Right cardiac atrium (tissue), 5 donors: ENCODE measurements around the gene MIA. TPM values are rescaled to one million over a fixed set of nuclear protein-coding genes. Genes with fewer than 3 reads are reported as not detected.

Experiments
- ATAC-seq, 2 donors: fragments of 200-7000 bp; cut with Tn5 transposase; one replicate each; pipeline versions ENCODE4 v1.8.0 to v1.9.1; 2020; ENCODE audit warnings: moderate library complexity in 2 of 2, mild to moderate bottlenecking in 1 of 2
- DNase-seq, 3 donors: peaks; one replicate each; pipeline ENCODE4 v3.0.0-alpha.2; 2020
- H3K27ac ChIP-seq: one replicate; pipeline ENCODE4 v1.5.1; 2013; ENCODE audit warnings: mild to moderate bottlenecking, low read length, control low read depth, moderate library complexity
- H3K27me3 ChIP-seq: one replicate; pipeline ENCODE4 v1.6.1; 2013; ENCODE audit not compliant: control insufficient read depth, insufficient read depth
- H3K4me1 ChIP-seq: one replicate; pipeline ENCODE4 v1.6.1; 2013; ENCODE audit warnings: low read length; ENCODE audit not compliant: control insufficient read depth, insufficient read depth
- H3K4me3 ChIP-seq: one replicate; pipeline ENCODE4 v1.5.1; 2013; ENCODE audit warnings: low read length, control low read depth
- H3K9me3 ChIP-seq: one replicate; pipeline ENCODE4 v1.6.1; 2013; ENCODE audit warnings: low read length; ENCODE audit not compliant: control insufficient read depth
- WGBS: extraction: QIAGEN DNeasy Blood & Tissue Kit; methylation state at CpG from one replicate; pipeline ENCODE4 v1.1.7; 2013; 5-methylcytosine and 5-hydroxymethylcytosine counted together
- intact Hi-C, 4 donors: fragments of 100-400 bp; cut with DNase I; formaldehyde crosslinking; loops; one replicate each; pipeline versions ENCODE4 v1.11.0 to v1.14.0; 2022 to 2023
- polyA plus RNA-seq: library from polyadenylated mRNA; stranded (reverse); fragments of 200-250 nt; gene quantifications from one replicate; pipeline ENCODE4 v1.2.3, GENCODE V29; 2013
- total RNA-seq, 4 donors: library from RNA; stranded (reverse); fragmentation: NEBNext Ultra II Directional; extraction: Animal tissue kit (Norgen Biotek cat#: 25700); gene quantifications; one replicate each; pipeline ENCODE4 v1.2.1, GENCODE V29; 2021
- donor health status: healthy with polysubstance abuse.
- donor health status: DM: no; HTN: yes; CAD: no.
- donor health status: DM: no; HTN: no; CAD: no.
- donor health status: DM: no; HTN: yes; CAD: no; lungs with severe emphysema.
- donor health status: DM: yes; HTN: yes; CAD: no.

Gene MIA
- total and polyA plus RNA-seq, 5 donors: 0.71 to 3.7 (median 1.6) TPM

DNA sequence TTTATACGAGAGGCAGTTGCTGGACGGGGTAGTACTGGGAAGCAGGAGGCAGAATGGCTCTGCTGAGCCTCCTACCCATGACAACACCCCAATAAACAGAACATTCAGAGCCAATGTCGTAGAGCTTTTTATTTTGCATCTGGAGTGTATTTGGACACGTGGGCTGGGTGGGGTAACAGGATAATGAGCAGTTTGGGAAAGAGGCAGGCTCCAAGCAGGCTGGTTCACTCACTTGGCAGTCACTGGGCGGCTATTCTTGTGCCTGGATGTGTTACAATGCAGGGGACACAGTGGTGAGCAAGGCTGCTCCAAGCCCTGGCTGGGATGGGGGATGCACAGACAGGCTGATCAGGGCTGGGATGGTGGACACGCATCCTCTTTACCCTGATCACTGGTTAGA, 34.6 kb upstream of the MIA start:
- Histone ChIP-seq H3K27me3 (no peaks in the 10 kb centered on the region), H3K4me3 (no peak overlapping the region), H3K4me1 (no peaks in the 10 kb centered on the region), H3K27ac (peak overlapping the region; percentile 14), H3K9me3 (no peaks in the 10 kb centered on the region)
- WGBS: 48% methylated on average over 6 of the region's 6 CpGs
- ATAC-seq: peak; percentile 79 to 83
- peak; percentile 64 to 88 (median 82) for DNase-seq
- intact Hi-C loops: no loop called here

- Histone ChIP-seq H3K27me3 (no peaks in the 10 kb centered on the region), H3K4me3 (no peak overlapping the region), H3K4me1 (no peaks in the 10 kb centered on the region), H3K27ac (peak overlapping the region; percentile 20), H3K9me3 (no peaks in the 10 kb centered on the region)
- intact Hi-C loops: no loop called here
- DNase-seq (peak in 1 of 3 donors; percentile 57), ATAC-seq (no peak)
- WGBS: 74% methylated on average over 10 of the region's 10 CpGs
These were observed 33.6 kb upstream of the MIA start for GRCh38 chr19:40741527-40742390.

- no peak for ATAC-seq
- 87% methylated on average over 17 of the region's 17 CpGs for WGBS
- Histone ChIP-seq H3K27me3 (no peaks in the 10 kb centered on the region), H3K27ac (no peak overlapping the region), H3K4me3 (no peak overlapping the region), H3K4me1 (no peaks in the 10 kb centered on the region), H3K9me3 (no peaks in the 10 kb centered on the region)
- DNase-seq: peak in 2 of 3 donors; percentile 39 to 49
- intact Hi-C loops: no loop called here
These were observed 32.8 kb upstream of the MIA start for GRCh38 chr19:40742477-40742876.

GRCh38 chr19:40742886-40743285, 32.4 kb upstream of the MIA start:
- H3K9me3 ChIP-seq: no peaks in the 10 kb centered on the region
- ATAC-seq: no peak
- H3K27ac ChIP-seq: no peak overlapping the region
- WGBS: 90% methylated on average over 12 of the region's 12 CpGs
- no peak overlapping the region for H3K4me3 ChIP-seq
- intact Hi-C loops: no loop called here
- no peaks in the 10 kb centered on the region for H3K4me1 ChIP-seq
- no peaks in the 10 kb centered on the region for H3K27me3 ChIP-seq
- DNase-seq: peak in 1 of 3 donors; percentile 19

DNA sequence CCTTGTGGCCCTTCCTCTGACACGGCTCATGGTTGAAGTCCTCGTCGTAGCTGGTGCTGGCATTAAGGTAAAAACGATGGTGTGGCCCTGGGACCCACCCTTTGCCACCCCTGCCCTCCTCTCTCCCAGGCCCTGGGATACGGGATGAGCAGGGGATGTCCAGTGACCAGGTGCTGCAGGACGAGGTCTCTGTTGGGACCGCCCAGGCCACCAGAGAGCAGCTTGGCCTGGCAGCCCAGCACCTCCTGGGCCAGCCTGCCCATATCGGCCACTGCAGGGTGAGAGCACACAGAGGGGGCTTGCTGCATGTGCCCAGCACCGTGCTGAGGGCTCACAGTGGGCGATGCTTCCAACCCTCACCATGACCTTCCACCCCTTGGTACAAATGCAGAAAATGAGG, 31.4 kb upstream of the MIA start:
- Histone ChIP-seq H3K9me3 (no peaks in the 10 kb centered on the region), H3K27me3 (no peaks in the 10 kb centered on the region), H3K4me3 (no peak overlapping the region), H3K27ac (no peak overlapping the region), H3K4me1 (no peaks in the 10 kb centered on the region)
- intact Hi-C loops: no loop called here
- DNase-seq: peak in 1 of 3 donors; percentile 56
- 91% methylated on average over 10 of the region's 10 CpGs for WGBS
- ATAC-seq: no peak

DNA sequence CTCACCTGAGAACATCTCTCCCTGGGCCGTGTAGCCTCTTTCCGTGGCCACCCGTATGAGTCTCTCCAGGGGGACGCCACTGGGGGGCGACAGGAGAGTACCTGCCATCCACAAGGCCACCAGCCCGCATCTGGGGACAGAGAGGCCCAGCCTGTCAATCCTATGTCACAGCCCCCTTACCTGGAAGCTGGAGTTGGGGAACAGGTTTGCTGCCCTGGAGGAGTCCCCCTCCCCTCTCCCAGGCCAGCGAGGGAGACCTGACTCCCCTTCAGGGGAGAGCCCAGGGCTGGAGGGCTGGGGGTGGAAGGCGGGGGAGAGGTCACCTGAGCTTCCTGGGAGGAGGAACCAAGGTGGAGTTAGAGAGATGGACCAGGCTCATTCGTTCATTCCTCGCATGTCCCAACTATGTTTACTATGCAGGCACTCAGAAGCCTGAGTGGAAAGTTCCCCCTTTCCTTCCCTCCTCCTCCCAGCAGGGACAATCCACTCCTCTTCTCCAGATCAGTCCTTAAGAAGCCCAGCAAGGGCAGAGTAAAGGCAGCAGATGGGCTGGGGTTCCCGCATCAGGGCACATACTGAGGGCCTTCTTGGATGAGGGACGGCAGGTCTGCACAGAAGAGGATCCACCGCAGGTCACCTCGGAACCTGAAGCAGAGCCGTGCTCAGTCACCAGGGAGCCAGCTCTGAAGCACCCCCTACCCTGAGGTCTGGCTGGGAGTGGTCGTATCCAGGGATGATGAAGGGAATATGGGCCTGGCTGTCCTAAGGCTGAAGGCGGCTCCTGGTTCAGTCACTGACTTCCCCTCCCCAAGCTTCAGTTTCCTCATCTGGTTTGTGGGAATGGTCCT, 30.5 kb upstream of the MIA start:
- DNase-seq (peak in 1 of 3 donors; percentile 55), ATAC-seq (no peak)
- no peaks in the 10 kb centered on the region for H3K27me3 ChIP-seq
- intact Hi-C loops: no loop called here
- H3K9me3 ChIP-seq: no peaks in the 10 kb centered on the region
- H3K4me1 ChIP-seq: no peaks in the 10 kb centered on the region
- 70% methylated on average over 17 of the region's 17 CpGs for WGBS
- H3K27ac ChIP-seq: no peak overlapping the region
- no peak overlapping the region for H3K4me3 ChIP-seq

DNA sequence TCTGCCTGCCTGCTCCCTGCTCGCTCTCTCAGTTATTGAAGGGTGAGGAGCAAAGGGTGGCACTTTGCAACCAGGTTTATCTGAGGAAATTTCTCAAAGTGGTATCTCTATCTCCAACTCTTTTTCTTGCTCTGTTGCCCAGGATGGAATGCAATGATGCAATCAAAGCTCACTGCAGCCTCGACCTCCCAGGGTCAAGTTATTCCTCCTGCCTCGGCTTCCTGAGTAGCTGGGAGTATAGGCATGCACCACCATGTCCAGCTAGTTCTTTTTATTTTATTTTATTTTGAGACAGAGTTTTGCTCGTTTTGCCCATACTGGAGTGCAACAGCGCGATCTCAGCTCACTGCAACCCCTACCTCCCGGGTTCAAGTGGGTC, 29.9 kb upstream of the MIA start:
- Histone ChIP-seq H3K27ac (no peak overlapping the region), H3K4me3 (no peak overlapping the region), H3K9me3 (no peaks in the 10 kb centered on the region), H3K27me3 (no peaks in the 10 kb centered on the region), H3K4me1 (no peaks in the 10 kb centered on the region)
- DNase-seq (no peak), ATAC-seq (no peak)
- intact Hi-C loops: no loop called here
- WGBS: 76% methylated on average over 7 of the region's 7 CpGs

- intact Hi-C loops: no loop called here
- H3K9me3 ChIP-seq: no peaks in the 10 kb centered on the region
- peaks cover 3% of the 10 kb centered on the region for H3K4me1 ChIP-seq
- no peak overlapping the region for H3K27ac ChIP-seq
- H3K4me3 ChIP-seq: no peak overlapping the region
- no peaks in the 10 kb centered on the region for H3K27me3 ChIP-seq
- 95% methylated on average over 7 of the region's 7 CpGs for WGBS
- no peak for ATAC-seq
- peak in 1 of 3 donors; percentile 10 for DNase-seq
These were observed 27.8 kb upstream of the MIA start for GRCh38 chr19:40747536-40747935.

GRCh38 chr19:40750058-40750873, 25.1 kb upstream of the MIA start, which contains the start of gene ACTMAP:
TSS of gene ACTMAP (minus strand) at chr19:40750477. CDS start at chr19:40749803, 674 bp downstream.
- under 1% methylated on average over 43 of the region's 43 CpGs for WGBS
- peak within 1 kb of the TSS; percentile 73 for H3K4me3 ChIP-seq
- peak within 1 kb of the TSS; percentile 99 for H3K27ac ChIP-seq
- DNase-seq (peak; percentile 99 to 100 (median 99)), ATAC-seq (peak; percentile 97 to 98)
- no peaks in the 10 kb centered on the region for H3K9me3 ChIP-seq
- intact Hi-C loops: loop anchor here in 1 of 4 donors (5.0 kb wide), 1 partner anchor 52 kb away; no protein-coding TSS in a partner anchor
- H3K4me1 ChIP-seq: peaks cover 8% of the 10 kb centered on the region
- H3K27me3 ChIP-seq: no peaks in the 10 kb centered on the region

- Histone ChIP-seq H3K9me3 (no peaks in the 10 kb centered on the region), H3K27ac (peak within 1 kb of the TSS; percentile 99), H3K4me3 (peak within 1 kb of the TSS; percentile 73), H3K4me1 (peaks cover 13% of the 10 kb centered on the region), H3K27me3 (no peaks in the 10 kb centered on the region)
- WGBS: under 1% methylated on average over 46 of the region's 46 CpGs
- ATAC-seq (peak; percentile 91 to 92), DNase-seq (peak; percentile 97 to 99 (median 98))
- intact Hi-C loops: loop anchor here in 1 of 4 donors (5.0 kb wide), 1 partner anchor 51 kb away; no protein-coding TSS in a partner anchor
These were observed 24.3 kb upstream of the MIA start, which contains the start of gene SNRPA for GRCh38 chr19:40750874-40751537. TSS of gene SNRPA (plus strand) at chr19:40751203. CDS start at chr19:40751409, 206 bp downstream.
